ENCODE data around the gene GPC5.

GPC5 gene

DNA sequence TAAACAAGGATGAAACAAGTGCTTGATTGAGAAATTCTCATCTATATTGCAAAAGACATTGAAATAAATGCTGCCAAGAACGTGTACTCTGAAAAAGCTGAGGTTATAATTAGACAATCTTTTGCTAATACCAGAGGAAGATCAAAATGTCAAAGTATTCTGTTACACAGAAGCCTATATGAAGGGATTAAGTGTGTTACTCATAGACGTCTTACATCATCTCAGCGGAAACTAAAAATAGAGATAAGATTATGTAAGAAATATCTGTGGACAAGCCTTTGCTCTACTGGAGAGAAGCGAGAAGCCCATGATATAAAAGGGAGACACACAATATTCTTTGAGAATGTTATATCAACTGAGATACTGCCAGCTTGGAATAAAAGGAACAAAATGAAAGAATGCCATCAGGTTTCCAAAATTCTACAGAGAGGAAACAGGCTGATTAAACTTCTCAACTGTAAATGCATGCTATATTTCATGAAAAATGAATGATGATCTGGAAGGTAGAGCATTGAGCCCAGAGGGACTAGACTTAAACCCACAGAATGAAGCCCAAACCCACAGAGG, 699.0 kb downstream of the GPC5 start:
- DNase-seq (ENCODE audit: low read depth, low spot score) = no peak
- TF ChIP-seq, protein P1, sequence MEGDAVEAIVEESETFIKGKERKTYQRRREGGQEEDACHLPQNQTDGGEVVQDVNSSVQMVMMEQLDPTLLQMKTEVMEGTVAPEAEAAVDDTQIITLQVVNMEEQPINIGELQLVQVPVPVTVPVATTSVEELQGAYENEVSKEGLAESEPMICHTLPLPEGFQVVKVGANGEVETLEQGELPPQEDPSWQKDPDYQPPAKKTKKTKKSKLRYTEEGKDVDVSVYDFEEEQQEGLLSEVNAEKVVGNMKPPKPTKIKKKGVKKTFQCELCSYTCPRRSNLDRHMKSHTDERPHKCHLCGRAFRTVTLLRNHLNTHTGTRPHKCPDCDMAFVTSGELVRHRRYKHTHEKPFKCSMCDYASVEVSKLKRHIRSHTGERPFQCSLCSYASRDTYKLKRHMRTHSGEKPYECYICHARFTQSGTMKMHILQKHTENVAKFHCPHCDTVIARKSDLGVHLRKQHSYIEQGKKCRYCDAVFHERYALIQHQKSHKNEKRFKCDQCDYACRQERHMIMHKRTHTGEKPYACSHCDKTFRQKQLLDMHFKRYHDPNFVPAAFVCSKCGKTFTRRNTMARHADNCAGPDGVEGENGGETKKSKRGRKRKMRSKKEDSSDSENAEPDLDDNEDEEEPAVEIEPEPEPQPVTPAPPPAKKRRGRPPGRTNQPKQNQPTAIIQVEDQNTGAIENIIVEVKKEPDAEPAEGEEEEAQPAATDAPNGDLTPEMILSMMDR (IDR thresholded peaks at IDR 0.05; ENCODE audit: low read depth, low read length) = no peak
- in situ Hi-C loops (cut with HindIII; ENCODE audit: low sequenced_read_pairs) = no loop called here
- no peak overlapping the region for H3K4me3 ChIP-seq (ENCODE audit: low read depth, low read length)

DNA sequence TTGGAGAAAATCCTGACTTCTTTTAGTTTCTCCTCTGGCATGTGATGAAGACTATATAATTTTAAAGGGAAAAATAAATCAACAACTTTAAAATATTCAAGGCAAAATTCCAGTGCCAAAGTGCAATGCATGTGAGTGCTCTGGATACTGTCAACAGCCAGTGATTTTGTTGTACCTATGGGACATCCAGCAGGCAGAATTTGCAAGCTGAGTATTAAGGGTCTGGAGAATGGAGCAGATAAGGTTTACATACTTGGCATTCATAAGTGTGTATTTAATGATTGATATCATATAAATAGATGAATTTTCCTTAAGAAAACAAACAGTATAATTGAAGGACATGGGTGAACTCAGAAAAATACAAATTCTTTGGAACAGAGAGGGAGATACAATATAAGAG, 703.4 kb downstream of the GPC5 start:
- no peak for DNase-seq (ENCODE audit: low read depth, low spot score)
- no peak overlapping the region for H3K4me3 ChIP-seq (ENCODE audit: low read depth, low read length)
- TF ChIP-seq, protein P1 (IDR thresholded peaks at IDR 0.05; ENCODE audit: low read depth, low read length) = no peak
- in situ Hi-C loops (cut with HindIII; ENCODE audit: low sequenced_read_pairs) = no loop called here

DNA sequence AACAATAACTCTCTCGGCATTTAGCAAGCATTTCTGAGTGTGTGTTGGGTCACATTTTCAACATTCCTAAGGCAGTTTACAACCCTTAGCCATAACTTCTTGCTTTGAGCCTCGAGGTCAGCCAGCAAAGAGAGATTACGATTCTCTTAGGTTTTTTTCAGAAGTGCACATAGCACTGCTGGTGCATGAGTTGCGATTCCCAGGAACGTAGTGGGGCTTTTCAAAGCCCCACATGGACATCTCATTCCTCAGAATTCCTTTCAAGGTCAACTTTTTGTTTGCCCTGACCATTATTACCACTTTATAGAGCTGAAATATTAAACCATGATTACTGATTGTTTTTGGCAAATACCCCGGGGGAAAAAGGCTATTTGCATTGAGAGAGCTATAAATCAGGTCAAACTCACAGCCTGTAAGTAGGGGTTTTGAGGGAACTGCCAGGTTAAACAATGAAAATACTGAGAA, 705.3 kb downstream of the GPC5 start:
- TF ChIP-seq, protein P1 (IDR thresholded peaks at IDR 0.05; ENCODE audit: low read depth, low read length) = no peak
- no peak overlapping the region for H3K4me3 ChIP-seq (ENCODE audit: low read depth, low read length)
- in situ Hi-C loops (cut with HindIII; ENCODE audit: low sequenced_read_pairs) = no loop called here
- DNase-seq (ENCODE audit: low read depth, low spot score) = no peak

- in situ Hi-C loops (cut with HindIII; ENCODE audit: low sequenced_read_pairs) = no loop called here
- no peak for DNase-seq (ENCODE audit: low read depth, low spot score)
- no peak overlapping the region for H3K4me3 ChIP-seq (ENCODE audit: low read depth, low read length)
- TF ChIP-seq, protein P1 (IDR thresholded peaks at IDR 0.05; ENCODE audit: low read depth, low read length) = no peak
These were observed 723.9 kb downstream of the GPC5 start for GRCh38 chr13:92122186-92122853.

DNA sequence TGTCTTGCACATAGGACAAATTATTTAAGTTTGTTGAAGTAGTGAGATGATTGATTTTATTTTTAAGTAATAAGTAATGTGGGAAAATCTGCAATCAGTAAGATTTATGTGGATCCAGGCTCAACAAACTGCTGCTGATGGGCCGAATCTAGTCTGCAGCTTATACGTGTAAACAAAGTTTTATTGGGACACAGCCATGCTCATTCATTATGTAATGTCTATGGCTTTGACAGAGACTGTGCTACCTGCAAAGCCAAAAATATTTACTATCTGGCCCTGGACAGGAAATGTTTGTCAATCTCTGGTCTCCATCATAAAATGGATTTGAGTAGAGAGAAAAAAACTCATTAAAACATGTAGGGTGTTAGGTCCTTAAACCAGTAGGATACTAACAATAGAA, 728.0 kb downstream of the GPC5 start:
- H3K4me3 ChIP-seq (ENCODE audit: low read depth, low read length) = no peak overlapping the region
- in situ Hi-C loops (cut with HindIII; ENCODE audit: low sequenced_read_pairs) = no loop called here
- TF ChIP-seq, protein P1 (IDR thresholded peaks at IDR 0.05; ENCODE audit: low read depth, low read length) = no peak

DNA sequence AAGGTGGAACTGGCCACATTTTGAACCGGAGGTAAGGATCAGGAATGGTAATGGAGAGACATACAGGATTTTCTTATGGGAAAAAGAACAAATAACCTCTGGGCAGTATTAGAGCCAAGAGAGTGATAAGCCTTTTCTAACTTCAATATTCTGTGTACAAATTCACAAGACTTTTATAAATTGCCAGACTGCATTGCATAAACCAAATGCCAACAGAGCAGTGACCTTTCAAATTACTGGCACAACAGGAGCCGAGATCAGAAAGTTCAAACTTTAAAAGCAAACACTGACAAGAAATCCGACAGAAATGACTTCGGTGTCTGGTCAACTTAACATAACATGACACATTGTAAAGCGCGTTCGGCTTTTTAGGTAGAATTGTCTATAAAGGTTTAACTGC, 737.1 kb downstream of the GPC5 start:
- TF ChIP-seq, protein P1 (IDR thresholded peaks at IDR 0.05; ENCODE audit: low read depth, low read length) = no peak
- no peak overlapping the region for H3K4me3 ChIP-seq (ENCODE audit: low read depth, low read length)
- in situ Hi-C loops (cut with HindIII; ENCODE audit: low sequenced_read_pairs) = no loop called here

More for the DNA sequence above, 728.0 kb downstream of the GPC5 start:
- no peak for DNase-seq (ENCODE audit: low read depth, low spot score)

More for the DNA sequence above, 737.1 kb downstream of the GPC5 start:
- no peak for DNase-seq (ENCODE audit: low read depth, low spot score)
